ENCODE data around the gene GREM1. TPM values are rescaled to one million over a fixed set of nuclear protein-coding genes. Genes with fewer than 3 reads are reported as not detected.

Gene GREM1
- total RNA-seq, 1 experiment from 2014 or later = 2.2 TPM

- DNase-seq (ENCODE audit: low spot score) = no peak
- BruUV-seq (replicated peaks) = no TSS peak
Observed at GRCh38 chr15:32737304-32737703, 19.5 kb downstream of the GREM1 start.

GRCh38 chr15:32738666-32739065 is 20.9 kb downstream of the GREM1 start:
- POLR2A ChIA-PET (ENCODE audit: low non-redundant PET) = no interaction called here
- Histone ChIP-seq H3K27ac (ENCODE audit: low read depth, low read length, poor library complexity, severe bottlenecking) (no peak overlapping the region), H3K36me3 (ENCODE audit: insufficient read depth, low read length, poor library complexity, severe bottlenecking) (no peaks in the 10 kb centered on the region), H3K9me3 (ENCODE audit: low read depth, low read length, poor library complexity, severe bottlenecking) (no peaks in the 10 kb centered on the region), H3K27me3 (replicated peaks; ENCODE audit: insufficient read depth, low read depth, low read length, poor library complexity) (peaks cover 8% of the 10 kb centered on the region), H3K4me3 (ENCODE audit: low read depth, low read length, poor library complexity, severe bottlenecking) (no peak overlapping the region), H3K4me1 (ENCODE audit: insufficient read depth, low read length, poor library complexity, severe bottlenecking) (no peaks in the 10 kb centered on the region)
- CTCF ChIA-PET = no interaction called here
- TF ChIP-seq EZH2 (IDR thresholded peaks at IDR 0.05; ENCODE audit: borderline replicate concordance, low read depth, low read length, poor library complexity, severe bottlenecking) (no peak), CTCF (conservative IDR thresholded peaks at IDR 0.05; ENCODE audit: low read depth, low read length) (no peak)
- BruUV-seq (replicated peaks) = no TSS peak
- intact Hi-C loops (cut with micrococcal nuclease; ENCODE audit: unreplicated experiment) = loop anchor here (10.0 kb wide), 1 partner anchor 56 kb away; no protein-coding TSS in a partner anchor
- DNase-seq (ENCODE audit: low spot score) = no peak

More at GRCh38 chr15:32737304-32737703, 19.5 kb downstream of the GREM1 start:
- Histone ChIP-seq H3K4me1 (ENCODE audit: insufficient read depth, low read length, poor library complexity, severe bottlenecking) (no peaks in the 10 kb centered on the region), H3K4me3 (ENCODE audit: low read depth, low read length, poor library complexity, severe bottlenecking) (no peak overlapping the region), H3K27me3 (replicated peaks; ENCODE audit: insufficient read depth, low read depth, low read length, poor library complexity) (peaks cover 21% of the 10 kb centered on the region), H3K36me3 (ENCODE audit: insufficient read depth, low read length, poor library complexity, severe bottlenecking) (no peaks in the 10 kb centered on the region), H3K9me3 (ENCODE audit: low read depth, low read length, poor library complexity, severe bottlenecking) (no peaks in the 10 kb centered on the region), H3K27ac (ENCODE audit: low read depth, low read length, poor library complexity, severe bottlenecking) (no peak overlapping the region)
- CTCF ChIA-PET = no interaction called here
- TF ChIP-seq CTCF (conservative IDR thresholded peaks at IDR 0.05; ENCODE audit: low read depth, low read length) = no peak
- intact Hi-C loops (cut with micrococcal nuclease; ENCODE audit: unreplicated experiment) = loop anchor here (10.0 kb wide), 1 partner anchor 57 kb away; no protein-coding TSS in a partner anchor
- POLR2A ChIA-PET (ENCODE audit: low non-redundant PET) = no interaction called here

GRCh38 chr15:32739522-32740063 is 21.8 kb downstream of the GREM1 start:
- H3K4me1 ChIP-seq (ENCODE audit: insufficient read depth, low read length, poor library complexity, severe bottlenecking) = no peaks in the 10 kb centered on the region
- ChIA-PET CTCF (no interaction called here), POLR2A (ENCODE audit: low non-redundant PET) (no interaction called here)
- H3K27ac ChIP-seq (ENCODE audit: low read depth, low read length, poor library complexity, severe bottlenecking) = no peak overlapping the region
- TF ChIP-seq CTCF (conservative IDR thresholded peaks at IDR 0.05; ENCODE audit: low read depth, low read length) (no peak), EZH2 (IDR thresholded peaks at IDR 0.05; ENCODE audit: borderline replicate concordance, low read depth, low read length, poor library complexity, severe bottlenecking) (no peak)
- H3K36me3 ChIP-seq (ENCODE audit: insufficient read depth, low read length, poor library complexity, severe bottlenecking) = no peaks in the 10 kb centered on the region
- DNase-seq (ENCODE audit: low spot score) = no peak
- H3K4me3 ChIP-seq (ENCODE audit: low read depth, low read length, poor library complexity, severe bottlenecking) = no peak overlapping the region
- BruUV-seq (replicated peaks) = no TSS peak
- intact Hi-C loops (cut with micrococcal nuclease; ENCODE audit: unreplicated experiment) = loop anchor here (10.0 kb wide), 1 partner anchor 55 kb away; no protein-coding TSS in a partner anchor
- peaks cover 4% of the 10 kb centered on the region for H3K27me3 ChIP-seq (replicated peaks; ENCODE audit: insufficient read depth, low read depth, low read length, poor library complexity)
- no peaks in the 10 kb centered on the region for H3K9me3 ChIP-seq (ENCODE audit: low read depth, low read length, poor library complexity, severe bottlenecking)
